Smooth muscle cell (in vitro differentiated cells): ENCODE results near the gene HEMGN. TPM values are rescaled to one million over a fixed set of nuclear protein-coding genes. Genes with fewer than 3 reads are reported as not detected.

Experiments used
- DNase-seq: peaks from one replicate; lab custom pipeline; 2025; ENCODE audit not compliant: unreplicated experiment; lab: John Stamatoyannopoulos, UW
- H2AFZ ChIP-seq: fragments of 200-600 bp; sonication (generic); 2 replicates; pipeline ENCODE4 v1.6.0; 2016; ENCODE audit warnings: antibody characterized with exemption, low read depth, mild to moderate bottlenecking
- H3F3A ChIP-seq: fragments of 200-600 bp; sonication (generic); 2 replicates; pipeline ENCODE4 v1.6.0; 2017; ENCODE audit warnings: antibody characterized with exemption, low read depth
- H3K27ac ChIP-seq: fragments of 200-600 bp; sonication (generic); 2 replicates; pipeline ENCODE4 v1.5.1; 2016; ENCODE audit warnings: low read depth, mild to moderate bottlenecking
- H3K27me3 ChIP-seq: fragments of 200-600 bp; sonication (generic); 2 replicates; pipeline ENCODE4 v1.6.1; 2016; ENCODE audit warnings: low read depth, mild to moderate bottlenecking
- H3K36me3 ChIP-seq: fragments of 200-600 bp; sonication (generic); 2 replicates; pipeline ENCODE4 v1.5.1; 2016; ENCODE audit warnings: low read depth
- H3K4me1 ChIP-seq: fragments of 200-600 bp; sonication (generic); 2 replicates; pipeline ENCODE4 v1.5.1; 2016; ENCODE audit warnings: low read depth
- H3K4me2 ChIP-seq: fragments of 200-600 bp; sonication (generic); 2 replicates; pipeline ENCODE4 v1.6.0; 2016; ENCODE audit warnings: mild to moderate bottlenecking
- H3K4me3 ChIP-seq: fragments of 200-600 bp; sonication (generic); 2 replicates; pipeline ENCODE4 v1.5.1; 2016; ENCODE audit warnings: mild to moderate bottlenecking
- H3K79me2 ChIP-seq: fragments of 200-600 bp; sonication (generic); 2 replicates; pipeline ENCODE4 v1.6.0; 2016; ENCODE audit warnings: low read depth, mild to moderate bottlenecking
- H3K9ac ChIP-seq: fragments of 200-600 bp; sonication (generic); 2 replicates; pipeline ENCODE4 v1.6.0; 2016; ENCODE audit warnings: low read depth
- H3K9me3 ChIP-seq: fragments of 200-600 bp; sonication (generic); replicated peaks from 2 replicates; pipeline ENCODE4 v1.5.1; 2016; ENCODE audit warnings: low read depth
- H4K20me1 ChIP-seq: fragments of 200-600 bp; sonication (generic); 2 replicates; pipeline ENCODE4 v1.6.0; 2016; ENCODE audit warnings: low read depth
- WGBS: methylation state at CpG from one replicate; pipeline ENCODE4 v1.1.7; 2016; ENCODE audit warnings: low lambda C conversion rate; 5-methylcytosine and 5-hydroxymethylcytosine counted together
- polyA plus RNA-seq: library from polyadenylated mRNA; unstranded; fragments of >200 nt; fragmentation: Nextera tagmentation; extraction: Ambion mirVana; gene quantifications from 2 replicates; pipeline ENCODE4 v1.2.1, GENCODE V29; 2016
- total RNA-seq: library from RNA; depleted of rRNA; stranded (reverse); fragments of >200 nt; gene quantifications from 2 replicates; pipeline ENCODE4 v1.2.3, GENCODE V29; 2014
- TF ChIP-seq, protein P1 (sequence below): fragments of 200-600 bp; sonication (generic); IDR thresholded peaks from 2 replicates; pipeline ENCODE4 v1.5.1; 2017; ENCODE audit warnings: borderline replicate concordance, mild to moderate bottlenecking, antibody characterized with exemption; ENCODE audit not compliant: insufficient read depth, poor library complexity, severe bottlenecking

HEMGN gene
- total and polyA plus RNA-seq, 2 experiments from 2014 or later, result not detected

DNA sequence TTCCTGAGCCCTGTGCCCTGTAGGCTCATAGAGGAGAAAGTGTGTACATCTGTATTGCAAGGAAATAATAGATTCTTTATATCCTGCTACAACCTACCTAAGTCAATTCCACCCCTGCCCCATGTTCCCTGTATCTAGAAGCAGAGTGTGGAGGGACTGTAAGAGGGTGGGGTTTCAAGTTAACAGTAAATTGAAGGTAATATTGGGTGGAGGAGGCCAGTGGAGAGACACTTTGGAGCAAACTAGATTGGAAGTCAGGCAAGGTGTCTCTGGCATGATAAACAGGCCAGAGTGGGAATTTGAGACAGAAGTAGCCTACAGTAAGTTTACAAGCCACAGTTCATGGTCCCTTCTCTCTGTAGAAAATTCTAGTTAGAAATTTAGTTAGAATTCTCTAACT is 2.3 kb upstream of the HEMGN start:
- Histone ChIP-seq H3K27me3 (peaks cover 96% of the 10 kb centered on the region), H4K20me1 (no peaks in the 10 kb centered on the region)

DNA sequence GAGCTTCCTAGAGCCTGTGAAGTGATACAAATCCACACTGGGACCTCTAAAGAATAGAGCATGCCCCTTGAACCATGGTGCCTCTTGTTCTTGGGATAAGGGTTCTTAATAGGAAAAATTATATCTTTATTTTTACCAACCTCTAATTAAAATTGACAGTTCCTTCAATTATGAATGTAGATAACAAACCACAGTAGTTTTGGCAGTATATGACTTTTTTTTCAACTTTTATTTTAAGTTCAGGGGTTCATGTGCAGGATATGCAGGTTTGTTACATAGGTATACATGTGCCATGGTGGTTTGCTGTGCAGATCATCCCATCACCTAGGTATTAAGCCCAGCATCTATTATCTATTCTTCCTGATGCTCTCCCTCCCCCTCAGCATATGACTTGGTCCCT is 974 bp downstream of the HEMGN start:
- no peak overlapping the region for H3K9ac ChIP-seq
- no peaks in the 10 kb centered on the region for H3F3A ChIP-seq
- no peak overlapping the region for H3K4me3 ChIP-seq
- TF ChIP-seq, protein P1, sequence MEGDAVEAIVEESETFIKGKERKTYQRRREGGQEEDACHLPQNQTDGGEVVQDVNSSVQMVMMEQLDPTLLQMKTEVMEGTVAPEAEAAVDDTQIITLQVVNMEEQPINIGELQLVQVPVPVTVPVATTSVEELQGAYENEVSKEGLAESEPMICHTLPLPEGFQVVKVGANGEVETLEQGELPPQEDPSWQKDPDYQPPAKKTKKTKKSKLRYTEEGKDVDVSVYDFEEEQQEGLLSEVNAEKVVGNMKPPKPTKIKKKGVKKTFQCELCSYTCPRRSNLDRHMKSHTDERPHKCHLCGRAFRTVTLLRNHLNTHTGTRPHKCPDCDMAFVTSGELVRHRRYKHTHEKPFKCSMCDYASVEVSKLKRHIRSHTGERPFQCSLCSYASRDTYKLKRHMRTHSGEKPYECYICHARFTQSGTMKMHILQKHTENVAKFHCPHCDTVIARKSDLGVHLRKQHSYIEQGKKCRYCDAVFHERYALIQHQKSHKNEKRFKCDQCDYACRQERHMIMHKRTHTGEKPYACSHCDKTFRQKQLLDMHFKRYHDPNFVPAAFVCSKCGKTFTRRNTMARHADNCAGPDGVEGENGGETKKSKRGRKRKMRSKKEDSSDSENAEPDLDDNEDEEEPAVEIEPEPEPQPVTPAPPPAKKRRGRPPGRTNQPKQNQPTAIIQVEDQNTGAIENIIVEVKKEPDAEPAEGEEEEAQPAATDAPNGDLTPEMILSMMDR, result no peak
- no peaks in the 10 kb centered on the region for H3K9me3 ChIP-seq
- no peaks in the 10 kb centered on the region for H3K4me1 ChIP-seq
- DNase-seq, result no peak
- no peak overlapping the region for H2AFZ ChIP-seq
- no peaks in the 10 kb centered on the region for H3K36me3 ChIP-seq
- no peaks in the 10 kb centered on the region for H3K79me2 ChIP-seq
- no peak overlapping the region for H3K27ac ChIP-seq
- H3K27me3 ChIP-seq, result peaks cover 91% of the 10 kb centered on the region
- no peak overlapping the region for H3K4me2 ChIP-seq
- H4K20me1 ChIP-seq, result no peaks in the 10 kb centered on the region

More for the DNA sequence above, 2.3 kb upstream of the HEMGN start:
- Histone ChIP-seq H3F3A (no peaks in the 10 kb centered on the region), H3K27ac (no peak overlapping the region), H3K9ac (no peak overlapping the region), H2AFZ (no peak overlapping the region), H3K4me1 (no peaks in the 10 kb centered on the region), H3K4me3 (no peak overlapping the region), H3K79me2 (no peaks in the 10 kb centered on the region), H3K4me2 (no peak overlapping the region), H3K9me3 (no peaks in the 10 kb centered on the region), H3K36me3 (no peaks in the 10 kb centered on the region)
- TF ChIP-seq, protein P1, result no peak
- DNase-seq, result no peak

DNA sequence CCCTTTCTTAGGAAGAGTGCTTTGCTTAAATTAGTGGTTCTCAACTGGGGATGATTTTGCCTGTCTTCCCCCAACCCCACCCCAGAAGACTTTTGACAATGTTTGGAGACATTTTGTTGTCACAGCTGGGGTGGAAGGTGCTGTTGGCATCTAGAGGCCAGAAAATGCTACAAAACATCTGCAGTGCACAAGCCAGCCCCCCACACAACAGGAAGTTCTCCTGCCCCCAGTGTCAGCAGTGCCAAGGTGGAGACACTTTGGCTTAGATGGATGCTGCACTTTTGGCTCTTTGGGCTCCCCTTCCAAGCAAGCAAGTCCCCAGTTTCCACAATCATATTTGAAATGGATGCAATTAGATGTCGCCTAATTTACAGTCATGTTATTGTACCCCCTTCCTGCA is 2.7 kb downstream of the HEMGN start:
- TF ChIP-seq, protein P1, result no peak
- Histone ChIP-seq H3K9ac (no peak overlapping the region), H3F3A (no peaks in the 10 kb centered on the region), H3K9me3 (no peaks in the 10 kb centered on the region), H2AFZ (no peak overlapping the region), H3K27ac (no peak overlapping the region), H3K79me2 (no peaks in the 10 kb centered on the region), H3K4me3 (no peak overlapping the region), H4K20me1 (no peaks in the 10 kb centered on the region), H3K36me3 (no peaks in the 10 kb centered on the region), H3K4me2 (no peak overlapping the region), H3K27me3 (peaks cover 91% of the 10 kb centered on the region), H3K4me1 (no peaks in the 10 kb centered on the region)
- WGBS, result 82% methylated on average over 1 of the region's 1 CpG
- no peak for DNase-seq

DNA sequence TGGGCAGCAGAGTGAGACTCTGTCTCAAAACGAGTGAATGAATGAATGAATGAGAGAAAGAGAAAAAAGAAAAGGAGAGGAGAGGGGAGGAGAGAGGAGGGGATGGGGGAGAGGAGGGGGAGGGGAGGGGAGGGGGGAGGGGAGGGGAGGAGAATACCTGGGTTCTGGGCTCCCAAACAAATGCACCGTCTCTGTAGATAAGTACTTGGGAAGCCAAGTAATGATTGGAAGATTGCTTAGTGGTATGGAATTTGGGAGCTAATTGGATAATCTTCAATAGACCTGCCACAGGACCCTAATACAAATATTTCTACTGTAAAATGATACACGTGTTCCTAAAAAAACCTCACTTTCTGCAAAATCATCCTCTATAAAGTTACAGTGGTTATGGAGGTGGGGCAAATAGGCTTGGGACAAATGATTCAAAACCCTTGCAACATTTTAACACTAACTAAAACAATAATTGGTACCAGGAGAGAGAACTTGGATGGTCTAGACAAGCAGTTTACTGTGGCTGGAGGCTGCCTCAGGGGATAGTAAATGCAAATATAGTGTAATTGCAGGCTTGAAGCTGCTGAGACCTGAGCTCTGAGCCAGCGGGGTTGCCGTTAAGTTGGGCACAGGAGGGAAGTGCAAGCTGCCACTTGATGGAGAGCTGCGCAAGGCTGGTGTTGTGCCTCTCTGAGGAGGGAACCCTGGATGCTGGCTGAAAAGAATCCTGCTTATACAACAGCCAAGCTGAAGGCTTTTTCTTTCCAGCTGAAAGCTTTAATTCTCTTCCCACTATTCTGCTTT is 3.5 kb downstream of the HEMGN start:
- Histone ChIP-seq H3K27ac (no peak overlapping the region), H3K79me2 (no peaks in the 10 kb centered on the region), H3K4me3 (no peak overlapping the region), H3F3A (no peaks in the 10 kb centered on the region), H3K4me2 (no peak overlapping the region), H3K9me3 (no peaks in the 10 kb centered on the region), H3K4me1 (no peaks in the 10 kb centered on the region), H2AFZ (no peak overlapping the region), H3K27me3 (peaks cover 91% of the 10 kb centered on the region), H4K20me1 (no peaks in the 10 kb centered on the region), H3K9ac (no peak overlapping the region), H3K36me3 (no peaks in the 10 kb centered on the region)
- DNase-seq, result no peak
- 32% methylated on average over 6 of the region's 6 CpGs for WGBS
- TF ChIP-seq, protein P1, result no peak
